HG03432 (cell line): ENCODE measurements around the gene LIPT2.

Experiments
- ATAC-seq: cut with Tn5 transposase; IDR thresholded peaks from one replicate; pipeline ENCODE4 v1.9.1; 2021; ENCODE audit warnings: mild to moderate bottlenecking, moderate library complexity; ENCODE audit not compliant: unreplicated experiment

The LIPT2 gene

DNA sequence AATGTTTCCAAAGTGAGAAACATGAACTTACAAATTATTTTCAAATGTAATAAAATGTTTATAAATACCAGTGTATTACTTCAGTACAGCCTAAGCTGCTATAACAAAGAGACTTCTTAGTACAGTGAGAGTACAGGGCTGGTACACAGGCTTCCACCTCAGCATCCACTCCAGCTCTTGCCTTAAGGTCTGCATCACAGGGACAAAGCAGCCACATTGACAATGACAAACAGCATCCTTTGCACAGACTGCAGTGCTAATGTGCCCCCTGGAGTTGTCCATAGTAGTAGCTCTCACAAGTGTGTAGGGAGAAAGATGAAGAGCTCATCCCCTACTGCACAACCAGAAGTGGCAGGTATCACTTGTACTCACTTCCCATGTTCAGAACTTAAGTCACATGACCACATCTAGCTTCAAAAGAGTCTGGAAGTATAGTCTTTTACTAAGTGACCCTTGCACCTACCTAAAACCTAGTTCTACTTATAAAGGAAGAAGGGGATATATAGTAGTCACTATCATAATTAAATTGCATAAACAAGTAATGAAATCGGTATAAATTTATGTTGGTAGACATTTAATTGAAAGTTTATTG lies 10.7 kb upstream of the LIPT2 start:
- ATAC-seq: no peak

DNA sequence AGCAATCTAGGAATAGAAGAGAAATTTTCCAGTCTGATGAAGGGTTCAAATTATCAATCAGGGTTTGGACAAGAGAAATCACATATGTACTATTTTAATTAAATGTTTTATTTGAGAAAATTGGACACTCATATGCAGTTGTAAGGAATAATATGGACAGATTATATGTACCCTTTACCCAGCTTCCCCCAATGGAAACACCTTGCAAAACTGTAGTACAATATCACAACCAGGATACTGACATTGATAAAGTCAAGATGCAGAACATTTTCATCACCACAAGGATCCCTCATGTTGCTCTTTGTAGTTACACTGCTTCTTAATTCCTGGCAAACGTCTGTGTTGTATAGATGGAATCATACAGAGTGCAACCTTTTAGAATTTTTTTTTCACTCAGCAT lies 1.4 kb upstream of the LIPT2 start:
- no peak for ATAC-seq

DNA sequence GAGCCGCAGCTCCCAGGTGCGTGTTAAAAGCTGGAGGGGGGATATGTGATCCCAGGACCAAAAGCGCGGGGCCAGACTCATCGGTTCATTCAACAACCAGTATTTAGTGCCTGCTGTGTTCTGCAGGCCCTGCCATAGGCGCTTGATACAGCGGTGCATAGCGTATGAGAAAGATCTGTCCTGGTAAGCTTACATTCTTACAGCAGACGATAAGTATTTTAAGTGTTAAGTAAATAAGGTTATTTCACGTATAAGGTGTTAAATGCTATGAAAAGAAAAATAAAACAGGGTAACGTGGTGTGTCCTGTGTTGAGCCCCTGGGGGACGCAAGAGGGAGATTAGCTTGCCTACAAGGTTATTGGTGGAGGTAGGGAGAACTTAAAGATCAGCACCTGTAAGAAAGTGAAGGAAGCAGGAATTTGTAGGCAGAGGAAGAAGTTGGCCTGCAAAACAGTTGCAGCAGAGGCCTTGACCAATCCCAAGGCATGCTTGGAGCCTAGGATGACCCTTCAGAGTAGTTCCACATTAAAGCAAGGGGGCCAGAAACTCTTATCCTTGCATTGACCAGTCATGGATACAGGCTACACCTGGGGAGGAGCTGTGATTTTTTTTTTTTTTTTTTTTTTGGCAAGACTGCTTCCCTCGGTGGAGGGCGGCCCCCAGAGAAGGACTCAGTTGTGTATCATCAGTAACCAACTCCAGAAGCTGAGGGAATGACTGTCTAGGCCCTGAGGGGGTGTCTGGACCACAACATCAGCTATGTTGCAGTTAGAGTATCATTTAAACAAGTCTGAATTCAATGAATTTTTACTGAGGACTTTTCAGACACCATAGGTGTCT lies 487 bp upstream of the LIPT2 start:
- ATAC-seq: no peak

DNA sequence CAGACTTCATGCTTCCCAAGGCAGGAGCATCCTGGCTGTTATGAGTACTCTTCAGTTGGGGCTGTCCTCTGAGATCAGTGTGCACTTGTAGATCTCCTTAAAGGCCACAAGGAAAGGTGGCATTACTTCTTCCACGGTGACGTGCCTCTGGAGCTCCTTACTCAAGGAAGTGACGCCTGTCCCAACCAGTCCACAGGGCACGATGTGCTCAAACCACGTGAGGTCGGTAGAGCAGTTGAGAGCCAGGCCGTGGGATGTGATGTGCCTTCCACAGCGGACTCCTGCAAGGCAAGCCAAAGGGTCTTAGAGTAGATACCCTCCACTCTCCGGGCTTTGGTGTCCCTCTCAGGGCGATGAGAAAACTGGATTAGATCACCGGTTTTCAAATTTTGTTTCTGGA lies 1.4 kb downstream of the LIPT2 start:
- ATAC-seq: no peak

DNA sequence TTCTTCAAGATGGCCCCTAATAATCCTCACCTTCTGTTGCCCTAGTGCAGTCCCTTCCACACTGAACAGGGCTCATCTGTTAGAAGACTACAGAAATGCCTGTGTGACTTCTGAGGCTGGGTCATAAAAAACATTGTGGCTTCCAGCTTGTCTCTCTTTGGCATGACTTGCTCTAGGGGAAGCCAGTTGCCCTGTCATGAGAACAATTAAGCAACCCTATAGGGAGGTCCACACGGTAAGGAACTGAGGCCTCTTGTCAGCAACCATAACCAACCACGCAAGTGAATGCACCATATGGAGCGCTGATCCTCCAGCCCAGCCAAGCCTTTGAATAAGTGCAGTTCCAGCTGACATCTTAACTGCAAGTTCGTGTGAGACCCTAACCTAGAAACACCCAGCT lies 2.6 kb downstream of the LIPT2 start:
- no peak for ATAC-seq

GRCh38 chr11:74487875-74488274 lies 5.6 kb downstream of the LIPT2 start:
- ATAC-seq: no peak

- no peak for ATAC-seq
Observed at GRCh38 chr11:74485868-74486267, 7.7 kb downstream of the LIPT2 start.

DNA sequence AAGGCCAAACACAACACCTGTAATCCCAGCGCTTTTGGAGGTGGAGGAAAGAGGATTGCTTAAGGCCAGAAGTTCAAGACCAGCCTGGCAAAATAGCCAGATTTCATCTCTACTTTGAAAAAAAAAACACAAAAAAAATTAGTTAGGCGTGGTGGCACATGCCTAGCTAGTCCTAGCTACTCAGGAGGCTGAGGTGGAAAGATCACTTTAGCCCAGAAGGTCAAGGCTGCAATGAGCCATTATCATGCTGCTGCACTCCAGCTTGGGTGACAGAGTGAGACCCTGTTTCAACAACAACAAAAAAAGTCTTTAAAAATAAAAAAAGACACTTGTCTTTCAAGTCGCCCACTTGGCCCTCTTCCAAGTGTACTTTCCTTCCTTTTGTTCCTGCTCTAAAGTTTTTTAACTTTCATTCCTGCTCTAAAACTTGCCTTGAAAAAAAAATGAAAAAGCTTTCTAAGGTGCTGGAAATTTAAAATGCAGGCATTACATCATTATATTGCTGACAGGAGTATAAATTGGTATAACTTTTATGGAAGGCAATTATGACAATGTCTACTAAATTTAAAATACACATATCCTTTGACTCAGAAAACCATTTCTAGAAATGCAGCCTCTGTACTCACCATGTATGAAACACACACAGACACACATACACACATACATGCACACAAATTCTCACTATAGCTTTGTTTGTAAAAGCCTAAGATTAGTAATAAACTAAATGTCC lies 12.7 kb downstream of the LIPT2 start:
- ATAC-seq: no peak

DNA sequence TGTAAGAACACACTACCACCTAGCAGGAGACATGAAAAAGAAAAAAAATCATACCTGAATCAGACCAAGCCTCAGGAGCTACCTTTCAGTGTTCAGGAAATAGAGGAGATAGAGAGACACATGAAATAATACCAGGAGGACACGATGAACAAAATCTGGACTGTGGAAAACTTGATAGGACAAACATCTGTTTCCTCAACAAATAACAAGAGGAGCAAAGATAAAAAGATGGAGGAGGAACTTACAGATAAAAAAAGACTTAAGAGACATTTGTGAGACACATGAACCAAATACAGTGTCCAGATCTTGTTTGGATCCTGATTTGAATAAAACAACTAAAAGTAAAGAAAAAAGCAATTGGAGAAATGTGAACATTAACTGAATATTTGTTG lies 13.8 kb downstream of the LIPT2 start:
- no peak for ATAC-seq

DNA sequence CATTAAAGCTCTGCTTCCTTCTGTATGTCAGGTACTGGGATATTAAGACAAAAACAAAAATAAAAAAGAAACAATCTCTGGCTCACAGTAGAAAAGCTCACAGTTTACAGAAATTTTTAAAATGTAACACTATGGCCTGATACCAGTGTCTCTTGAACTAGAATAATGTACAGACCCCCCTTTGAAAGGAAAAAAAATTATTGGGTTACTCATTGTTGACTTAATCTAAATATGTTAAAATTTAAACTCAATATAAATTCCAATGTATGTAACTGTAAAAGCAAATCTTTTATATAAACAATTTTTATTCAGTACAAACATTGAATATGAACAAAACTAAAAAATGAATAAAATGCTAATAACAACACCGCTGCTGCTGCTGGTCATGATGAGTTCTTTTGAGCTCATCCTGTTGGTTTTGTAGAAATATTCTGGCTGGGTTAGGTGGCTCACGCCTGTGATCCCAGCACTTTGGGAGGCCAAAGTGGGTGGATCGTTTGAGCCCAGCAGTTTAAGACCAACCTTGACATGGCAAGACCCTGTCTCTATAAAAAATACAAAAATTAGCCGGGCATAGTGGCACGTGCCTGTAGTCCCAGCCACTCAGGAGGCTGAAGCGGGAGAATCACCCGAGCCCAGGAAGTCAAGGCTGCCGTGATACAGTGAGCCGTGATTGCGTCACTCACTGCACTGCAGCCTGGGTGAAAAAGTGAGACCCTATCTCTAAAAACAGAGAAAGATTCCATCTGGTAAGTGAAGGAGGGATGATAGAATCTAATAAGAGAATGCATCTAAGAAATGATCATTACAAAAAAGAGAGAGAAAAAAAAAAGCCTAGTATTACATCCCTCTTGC lies 14.4 kb downstream of the LIPT2 start:
- no peak for ATAC-seq

- ATAC-seq: no peak
Observed at GRCh38 chr11:74476536-74476935, 17.0 kb downstream of the LIPT2 start.

- no peak for ATAC-seq
Observed at GRCh38 chr11:74474316-74474715, 19.2 kb downstream of the LIPT2 start.

DNA sequence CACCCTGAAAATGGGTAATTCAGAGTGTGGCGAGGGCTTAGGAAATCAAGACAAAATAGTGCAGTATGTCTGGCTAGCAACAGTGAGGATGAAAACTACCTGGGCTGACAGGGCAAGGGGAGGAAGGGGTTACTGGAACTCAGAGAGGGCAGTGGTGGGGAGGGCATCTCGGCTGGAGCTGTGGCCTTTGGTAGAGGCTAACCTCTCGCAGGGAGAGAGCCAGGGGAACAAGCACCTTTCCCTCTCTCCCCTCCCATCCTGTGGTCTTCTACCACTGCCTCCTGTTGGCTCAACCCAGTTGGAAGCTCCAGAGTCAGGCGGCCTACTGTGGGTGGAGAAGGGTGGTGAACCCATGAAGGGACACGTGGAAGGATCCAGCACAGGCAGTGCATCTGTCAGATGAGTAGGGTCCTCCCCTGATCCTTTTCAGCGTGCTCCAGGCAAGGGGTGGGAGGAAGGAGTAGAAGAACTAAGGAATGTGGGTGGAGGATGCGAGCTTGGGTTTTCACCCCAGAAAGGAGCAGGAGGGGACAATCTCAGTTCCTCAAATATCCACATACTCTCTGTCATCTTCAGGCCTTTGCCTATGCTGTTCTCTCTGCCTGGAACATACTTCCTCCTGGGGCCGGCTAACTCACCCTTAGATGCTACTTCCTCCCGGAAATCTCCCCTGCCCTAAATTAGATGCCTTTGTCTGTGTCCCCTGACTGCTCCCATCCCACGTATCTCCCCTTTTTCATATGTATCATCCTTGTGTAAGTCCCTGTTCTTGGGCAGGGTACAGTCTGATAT lies 19.9 kb downstream of the LIPT2 start:
- ATAC-seq: no peak

DNA sequence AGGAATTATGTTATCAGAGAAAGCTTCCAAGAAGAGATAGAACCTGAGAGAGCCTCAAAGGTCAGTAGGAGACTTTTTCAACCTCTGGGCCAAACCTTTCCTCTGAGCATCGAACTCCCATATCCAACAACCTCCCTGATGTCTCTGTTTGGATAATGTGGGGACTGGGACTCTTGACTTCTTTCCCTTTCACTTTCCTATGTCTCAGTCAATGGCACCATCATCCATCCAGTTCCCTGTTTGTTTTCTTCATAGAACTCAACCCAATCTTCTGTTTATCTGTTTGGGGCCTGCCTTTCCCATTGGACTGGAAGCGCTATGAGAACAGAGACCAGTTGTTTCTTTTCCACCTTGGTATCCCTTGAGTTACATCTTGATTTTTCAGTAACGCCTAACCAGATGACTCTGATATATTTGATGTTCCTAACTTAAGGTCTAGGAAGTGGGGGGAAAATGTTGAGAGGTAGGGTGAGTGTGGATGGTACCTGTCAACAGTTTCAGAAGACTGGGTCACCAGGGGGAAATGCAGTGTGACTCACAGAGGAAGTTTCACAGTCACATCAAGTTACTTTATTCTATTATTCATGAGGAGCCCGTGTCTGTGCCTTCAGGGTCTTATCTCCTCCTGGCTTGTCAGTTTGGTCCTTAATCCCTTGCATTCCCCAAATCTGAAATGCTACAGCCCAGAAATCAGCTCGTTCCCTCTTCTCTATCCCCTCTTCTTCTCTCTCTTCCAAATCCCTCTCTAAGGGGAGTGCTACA lies 21.7 kb downstream of the LIPT2 start:
- ATAC-seq: no peak

- no peak for ATAC-seq
Observed at GRCh38 chr11:74471037-74471436, 22.5 kb downstream of the LIPT2 start.

DNA sequence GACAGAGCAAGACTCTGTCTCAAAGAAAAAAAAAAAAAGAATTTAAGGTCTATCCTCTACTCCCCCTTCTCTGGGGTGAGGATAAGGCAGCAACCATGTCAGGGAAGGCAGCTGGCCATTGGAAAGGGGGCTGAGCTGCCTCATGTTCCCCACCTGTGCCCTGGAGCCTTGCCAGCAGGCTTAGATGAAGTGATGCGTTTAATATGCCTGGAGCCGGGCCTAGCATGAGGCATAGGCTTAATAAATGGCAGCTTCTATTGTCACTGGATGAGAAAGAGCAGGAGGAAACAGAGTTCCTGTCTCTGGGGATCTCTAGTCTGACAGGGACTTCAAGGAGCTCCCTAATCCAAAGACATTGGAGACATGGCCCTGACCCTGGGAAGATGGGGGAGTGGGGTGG lies 23.0 kb downstream of the LIPT2 start:
- ATAC-seq: no peak

GRCh38 chr11:74468936-74469335 lies 24.6 kb downstream of the LIPT2 start:
- ATAC-seq: no peak

GRCh38 chr11:74468521-74468920 lies 25.0 kb downstream of the LIPT2 start:
- ATAC-seq: no peak

- no peak for ATAC-seq
Observed at GRCh38 chr11:74468058-74468457, 25.5 kb downstream of the LIPT2 start.
